Subcutaneous abdominal adipose tissue (tissue), 5 donors: ENCODE measurements around the gene CENPL.
"Not testable (repeated sequence)": the region's sequence is repeated elsewhere in the genome, so short reads cannot be mapped to it uniquely, and the experiment has no call there.

Source experiments
- H3K27ac ChIP-seq: one replicate; pipeline ENCODE4 v1.7.0; 2013; ENCODE audit warnings: low read depth, mild to moderate bottlenecking, inconsistent platforms, low read length, moderate library complexity
- H3K27me3 ChIP-seq, 5 donors: one replicate each; pipeline ENCODE4 v1.7.0; 2013; ENCODE audit warnings: low read length in 5 of 5, inconsistent platforms in 1 of 5; ENCODE audit not compliant: control insufficient read depth in 5 of 5, insufficient read depth in 4 of 5
- H3K36me3 ChIP-seq, 5 donors: one replicate each; pipeline ENCODE4 v1.7.0; 2013; ENCODE audit warnings: low read length in 5 of 5; ENCODE audit not compliant: control insufficient read depth in 5 of 5, insufficient read depth in 5 of 5
- H3K4me1 ChIP-seq, 5 donors: one replicate each; pipeline ENCODE4 v1.7.0; 2013; ENCODE audit warnings: low read length in 5 of 5, mild to moderate bottlenecking in 3 of 5, moderate library complexity in 1 of 5; ENCODE audit not compliant: control insufficient read depth in 5 of 5, insufficient read depth in 5 of 5
- H3K4me3 ChIP-seq, 5 donors: one replicate each; pipeline ENCODE4 v1.7.0; 2013; ENCODE audit warnings: low read length in 5 of 5, low read depth in 1 of 5
- H3K9ac ChIP-seq, 5 donors: one replicate each; pipeline ENCODE4 v1.7.0; 2013; ENCODE audit warnings: low read length in 5 of 5, mild to moderate bottlenecking in 4 of 5, moderate library complexity in 3 of 5
- H3K9me3 ChIP-seq, 5 donors: one replicate each; pipeline ENCODE4 v1.7.0; 2013; ENCODE audit warnings: low read length in 5 of 5; ENCODE audit not compliant: control insufficient read depth in 5 of 5
- donor health status: healthy.
- donor health status: healthy.
- donor health status: healthy.
- donor health status: healthy.
- donor health status: healthy.

The CENPL gene

DNA sequence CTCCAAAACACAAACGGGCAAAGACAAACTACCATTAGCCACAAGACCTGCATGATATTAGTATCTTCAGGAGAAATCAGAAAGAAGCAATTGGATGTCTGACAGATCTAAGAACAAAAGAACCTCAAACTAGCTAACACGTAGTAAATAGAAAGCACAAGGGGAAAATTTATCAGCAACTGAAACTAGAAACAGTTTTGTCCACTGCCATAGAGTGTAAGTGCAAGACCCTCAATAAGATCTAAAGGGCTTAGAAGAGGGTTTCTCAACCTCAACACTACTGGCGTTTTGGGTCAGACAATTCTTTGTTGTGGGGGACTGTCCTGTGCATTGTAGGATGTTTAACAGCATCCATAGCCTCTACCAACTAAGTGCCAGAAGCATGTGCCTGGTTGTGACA lies 55.9 kb downstream of the CENPL start:
- peaks cover 0 to 4% (median 0%) of the 10 kb centered on the region in 5 donors for H3K9me3 ChIP-seq
- H3K4me3 ChIP-seq = no peak overlapping the region
- H3K36me3 ChIP-seq = peaks cover 8 to 26% (median 20%) of the 10 kb centered on the region in 5 donors
- H3K27me3 ChIP-seq = no peaks in the 10 kb centered on the region
- no peak overlapping the region for H3K9ac ChIP-seq
- H3K4me1 ChIP-seq = peaks cover 0 to under 1% (median 0%) of the 10 kb centered on the region in 5 donors
- H3K27ac ChIP-seq = no peak overlapping the region

DNA sequence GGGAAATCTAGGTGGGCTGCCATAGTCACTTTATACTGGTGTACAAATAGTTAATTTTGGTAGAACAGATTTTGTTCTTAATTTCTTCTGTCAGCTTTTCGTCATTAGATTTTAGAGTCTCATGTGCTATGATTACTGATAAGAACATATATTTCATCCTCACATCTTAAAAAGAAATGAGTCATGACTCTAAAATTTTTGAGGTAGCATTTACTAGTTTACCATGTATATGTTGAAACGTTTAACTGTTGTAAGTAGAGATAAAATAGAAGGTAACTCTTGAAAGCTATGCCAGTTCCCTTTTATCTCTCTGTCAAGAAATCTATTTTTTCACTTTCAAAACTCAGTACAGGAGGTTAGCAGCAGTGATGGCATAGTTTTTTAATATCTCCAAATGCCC lies 56.5 kb downstream of the CENPL start:
- peaks cover 0 to 4% (median 0%) of the 10 kb centered on the region in 5 donors for H3K9me3 ChIP-seq
- H3K4me3 ChIP-seq = no peak overlapping the region
- H3K4me1 ChIP-seq = no peaks in the 10 kb centered on the region
- no peak overlapping the region for H3K27ac ChIP-seq
- peak overlapping the region in 1 of 5 donors; percentile 12 for H3K9ac ChIP-seq
- no peaks in the 10 kb centered on the region for H3K27me3 ChIP-seq
- H3K36me3 ChIP-seq = peaks cover 8 to 26% (median 20%) of the 10 kb centered on the region in 5 donors

DNA sequence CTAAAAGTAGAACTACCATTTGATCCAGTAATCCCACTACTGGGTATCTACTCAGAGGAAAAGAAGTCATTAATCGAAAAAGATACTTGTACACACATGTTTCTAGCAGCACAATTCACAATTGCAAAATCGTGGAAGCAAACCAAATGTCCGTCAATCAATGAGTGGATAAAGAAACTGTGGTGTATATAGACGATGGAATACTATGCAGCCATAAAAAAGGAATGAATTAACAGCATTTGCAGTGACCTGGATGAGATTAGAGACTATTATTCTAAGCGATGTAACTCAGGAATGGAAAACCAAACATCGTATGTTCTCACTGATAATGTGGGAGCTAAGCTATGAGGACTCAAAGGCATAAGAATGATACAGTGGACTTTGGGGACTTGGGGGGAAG lies 60.4 kb downstream of the CENPL start:
- peaks cover 10 to 30% (median 25%) of the 10 kb centered on the region in 5 donors for H3K36me3 ChIP-seq

GRCh38 chr1:173758980-173759379 lies 65.7 kb downstream of the CENPL start:
- no peak overlapping the region for H3K4me3 ChIP-seq
- H3K27ac ChIP-seq = no peak overlapping the region
- no peaks in the 10 kb centered on the region for H3K4me1 ChIP-seq
- no peak overlapping the region for H3K9ac ChIP-seq
- no peaks in the 10 kb centered on the region for H3K27me3 ChIP-seq
- no peaks in the 10 kb centered on the region for H3K9me3 ChIP-seq
- peaks cover 37 to 56% (median 49%) of the 10 kb centered on the region in 5 donors for H3K36me3 ChIP-seq

More for the DNA sequence above, 60.4 kb downstream of the CENPL start:
- not testable (repeated sequence) for H3K9me3 ChIP-seq, H3K27ac ChIP-seq, H3K9ac ChIP-seq, H3K27me3 ChIP-seq, H3K4me1 ChIP-seq, H3K4me3 ChIP-seq

DNA sequence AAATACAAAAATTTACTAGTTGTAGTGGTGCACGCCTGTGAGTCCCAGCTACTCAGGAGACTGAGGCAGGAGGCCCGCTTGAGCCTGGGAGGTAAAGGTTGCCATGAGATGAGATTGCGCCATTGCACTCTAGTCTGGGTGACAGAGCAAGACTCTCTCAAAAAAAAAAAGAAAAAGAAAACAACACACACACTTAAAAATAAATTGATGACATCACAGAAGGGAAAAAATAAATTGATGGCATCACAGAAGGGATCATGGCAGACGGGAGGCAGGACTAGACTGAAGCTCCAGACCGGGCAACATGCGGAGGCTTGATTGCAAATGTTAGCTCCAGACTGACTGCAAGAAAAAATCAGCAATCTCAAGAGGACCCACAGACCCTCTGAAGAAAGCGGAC lies 66.6 kb downstream of the CENPL start:
- H3K9me3 ChIP-seq = no peaks in the 10 kb centered on the region
- H3K27ac ChIP-seq = no peak overlapping the region
- H3K27me3 ChIP-seq = no peaks in the 10 kb centered on the region
- no peak overlapping the region for H3K9ac ChIP-seq
- peaks cover 43 to 64% (median 56%) of the 10 kb centered on the region in 5 donors for H3K36me3 ChIP-seq
- H3K4me3 ChIP-seq = no peak overlapping the region
- H3K4me1 ChIP-seq = no peaks in the 10 kb centered on the region

GRCh38 chr1:173757666-173758065 lies 67.0 kb downstream of the CENPL start:
- Histone ChIP-seq H3K27ac (no peak overlapping the region), H3K4me3 (no peak overlapping the region), H3K27me3 (no peaks in the 10 kb centered on the region), H3K9ac (no peak overlapping the region), H3K4me1 (no peaks in the 10 kb centered on the region), H3K9me3 (no peaks in the 10 kb centered on the region), H3K36me3 (peaks cover 44 to 69% (median 61%) of the 10 kb centered on the region in 5 donors)

DNA sequence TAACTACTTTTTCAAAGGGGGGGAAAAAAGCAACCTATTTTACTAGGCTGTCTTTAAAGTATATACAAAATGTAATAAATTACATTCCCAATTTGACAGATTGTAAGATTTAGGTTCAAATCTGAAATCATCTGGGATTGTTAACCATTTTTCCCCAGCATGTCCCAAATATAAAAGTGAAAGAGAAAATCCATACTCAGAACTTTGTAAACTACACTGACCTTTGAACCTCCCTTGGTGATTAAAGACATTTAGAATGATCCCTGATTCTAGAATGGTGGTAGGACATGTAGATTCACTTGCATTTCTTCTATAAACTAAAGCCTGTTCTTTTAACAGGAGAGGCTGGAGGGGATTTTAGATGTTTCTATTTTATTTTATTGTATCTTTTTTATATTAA lies 70.9 kb downstream of the CENPL start:
- Histone ChIP-seq H3K9ac (no peak overlapping the region), H3K4me3 (no peak overlapping the region), H3K36me3 (peaks cover 43 to 70% (median 58%) of the 10 kb centered on the region in 5 donors), H3K27ac (no peak overlapping the region), H3K9me3 (no peaks in the 10 kb centered on the region), H3K4me1 (no peaks in the 10 kb centered on the region), H3K27me3 (no peaks in the 10 kb centered on the region)
